GM19324 (cell line): ENCODE results near the gene KRT73.

Experiments used
- ATAC-seq: cut with Tn5 transposase; IDR thresholded peaks from one replicate; pipeline ENCODE4 v1.9.1; 2021; ENCODE audit warnings: mild to moderate bottlenecking, moderate library complexity; ENCODE audit not compliant: unreplicated experiment, low FRiP score

KRT73 gene

DNA sequence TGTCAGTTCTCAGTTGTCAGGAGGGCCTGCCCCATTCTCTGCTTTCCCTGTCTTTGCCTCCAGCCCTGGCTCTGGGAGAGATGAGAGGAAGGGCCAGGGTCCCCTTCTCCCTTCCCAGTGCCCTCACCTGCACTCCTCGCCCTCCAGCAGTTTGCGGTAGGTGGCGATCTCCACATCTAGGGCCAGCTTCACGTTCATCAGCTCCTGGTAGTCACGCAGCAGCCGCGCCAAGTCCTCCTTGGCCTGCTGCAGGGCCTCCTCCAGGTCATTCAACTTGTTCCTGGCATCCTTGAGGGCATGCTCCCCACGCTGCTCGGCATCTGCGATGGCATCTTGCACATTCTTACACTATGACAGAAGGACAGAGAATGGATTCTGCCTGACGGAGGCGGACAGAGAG, 28.3 kb upstream of the KRT73 start:
- ATAC-seq, result no peak

DNA sequence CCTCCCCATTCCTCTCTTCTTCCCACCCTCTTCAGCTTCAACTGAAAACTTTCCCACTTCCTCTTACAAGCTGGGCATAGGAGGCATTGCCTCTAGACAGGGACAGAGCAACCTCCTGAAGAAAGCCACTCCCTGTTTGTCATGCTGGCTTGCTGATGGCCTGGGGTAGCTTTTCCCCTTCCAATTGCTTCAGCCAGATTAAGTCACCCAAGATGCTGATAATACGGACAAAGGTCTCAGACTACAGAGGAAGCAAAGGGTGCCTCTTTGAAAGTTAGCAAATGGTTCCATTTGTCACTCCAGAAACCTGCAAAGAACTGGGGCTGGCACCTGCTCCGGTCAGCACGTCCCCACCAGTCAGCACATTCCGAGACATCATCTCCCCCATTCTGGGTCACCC, 27.6 kb upstream of the KRT73 start:
- no peak for ATAC-seq

DNA sequence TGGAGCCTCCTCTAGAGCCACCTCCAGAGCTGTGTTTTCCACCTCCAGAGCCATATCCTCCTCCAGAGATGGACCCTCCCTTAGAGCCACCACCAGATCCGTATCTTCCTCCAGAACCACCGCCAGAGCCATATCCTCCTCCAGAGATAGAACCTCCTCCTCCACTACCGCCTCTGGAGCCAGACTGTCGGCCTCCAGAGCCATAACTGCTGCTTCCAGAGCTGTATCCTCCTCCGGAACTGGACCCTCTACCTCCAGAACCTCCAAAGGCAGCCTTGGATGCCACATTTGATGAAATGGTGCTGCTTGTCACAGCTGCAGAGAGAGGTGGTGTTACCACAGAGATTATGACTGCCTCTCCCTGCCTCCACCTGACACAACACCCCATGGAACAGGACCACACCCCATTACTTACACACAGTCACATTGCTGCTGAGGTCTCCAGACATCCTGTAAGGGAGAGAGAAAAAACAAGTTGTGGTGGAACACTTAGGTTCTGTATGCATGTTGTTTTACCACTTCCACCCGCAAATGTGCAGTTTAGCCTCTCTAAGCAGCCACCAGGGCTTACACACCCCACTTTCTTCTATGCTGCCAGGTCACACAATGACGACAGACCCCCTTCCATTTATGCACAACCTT, 26.9 kb upstream of the KRT73 start:
- no peak for ATAC-seq

DNA sequence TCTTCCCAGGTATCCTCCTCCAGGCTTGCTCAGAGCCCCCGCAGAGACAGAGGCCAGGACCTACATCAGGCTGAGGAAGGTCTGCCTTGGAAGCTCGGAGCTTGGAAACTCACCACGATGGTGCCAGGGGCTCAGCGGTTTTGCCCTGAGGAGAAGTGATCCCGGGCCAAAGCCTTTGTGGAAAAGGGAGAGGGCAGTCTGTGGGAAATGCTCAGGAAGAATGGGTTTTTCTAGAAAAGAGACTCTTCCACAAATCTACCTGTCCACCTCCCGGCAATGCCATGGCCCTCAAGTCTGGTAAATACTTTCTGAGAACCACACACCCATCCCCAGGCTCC, 25.7 kb upstream of the KRT73 start:
- ATAC-seq, result no peak

DNA sequence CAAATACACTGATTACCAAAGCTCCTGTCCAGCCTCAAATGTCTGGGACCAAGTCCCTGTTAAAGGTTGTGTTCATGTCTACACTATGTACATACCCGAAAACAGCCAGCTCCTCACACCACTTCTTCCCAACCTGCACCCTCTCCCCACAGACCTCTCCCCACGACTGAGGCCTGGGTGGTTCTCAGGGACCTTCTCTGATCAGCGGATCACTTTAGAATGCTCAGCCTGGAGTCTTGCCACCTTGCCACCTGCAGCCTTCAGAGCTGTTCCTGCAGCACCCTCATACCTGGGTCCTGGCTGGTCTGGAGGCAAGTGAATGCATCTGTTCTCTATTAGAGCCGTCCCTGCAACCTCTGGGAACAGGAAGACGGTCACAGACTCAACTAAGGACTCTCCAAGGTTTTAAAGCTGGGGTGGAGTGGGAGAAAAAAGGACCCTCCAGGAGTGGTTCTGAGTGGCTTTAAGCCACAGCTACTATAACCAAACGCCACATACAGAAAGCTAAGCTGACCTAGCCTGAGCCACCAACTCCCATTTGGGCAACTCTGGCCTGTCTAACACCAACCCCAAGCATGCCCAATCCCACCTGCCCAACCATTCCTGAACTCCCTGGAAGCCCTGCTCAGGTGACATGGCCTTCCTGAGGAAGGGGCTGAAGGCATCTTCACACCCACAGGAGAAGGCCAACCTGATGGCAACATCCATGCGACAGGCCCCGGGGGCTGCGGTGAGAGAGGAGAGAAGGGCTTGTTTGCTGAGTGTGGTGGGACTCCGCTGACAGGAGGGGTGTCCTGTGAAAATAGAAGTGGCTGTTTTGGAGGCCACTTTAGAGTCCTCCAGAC, 25.1 kb upstream of the KRT73 start:
- no peak for ATAC-seq

DNA sequence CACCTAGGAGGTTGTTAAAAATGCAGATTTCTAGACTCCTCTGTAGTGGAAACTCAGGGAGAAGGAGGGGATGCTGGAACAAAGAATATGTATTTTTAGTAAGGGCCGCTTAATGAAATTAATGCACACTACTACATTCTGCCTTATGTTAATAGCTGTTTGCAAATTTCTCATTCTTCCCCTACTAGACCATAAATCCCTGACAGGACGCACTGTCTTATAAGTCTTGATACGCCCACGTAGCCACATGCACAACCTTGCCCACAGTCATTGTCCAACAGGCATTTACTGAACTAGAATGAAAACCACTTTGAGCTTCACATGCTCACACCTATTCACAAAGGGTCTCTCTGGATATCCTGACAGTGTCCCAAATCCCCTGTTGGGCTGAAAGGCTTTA, 23.1 kb upstream of the KRT73 start:
- ATAC-seq, result no peak

DNA sequence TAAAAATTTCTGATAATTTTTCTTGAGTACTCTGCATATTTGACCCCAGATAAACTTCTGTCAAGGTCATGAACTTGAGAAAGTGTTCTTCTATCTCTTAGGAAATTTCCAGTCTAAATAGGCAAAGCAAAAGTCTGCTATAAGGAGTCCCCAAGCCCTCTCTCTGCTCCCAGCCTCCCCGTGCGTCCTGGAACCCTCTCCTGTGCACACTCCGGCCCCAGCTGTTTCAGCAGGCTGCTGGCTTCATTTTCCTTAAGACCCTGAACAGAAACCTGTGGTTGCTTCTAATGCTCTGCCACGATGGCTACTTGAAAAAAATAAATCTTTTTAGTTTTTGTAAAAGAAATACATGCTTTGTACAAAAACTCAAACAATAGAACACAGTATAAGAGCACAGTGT, 18.9 kb upstream of the KRT73 start:
- ATAC-seq, result no peak

DNA sequence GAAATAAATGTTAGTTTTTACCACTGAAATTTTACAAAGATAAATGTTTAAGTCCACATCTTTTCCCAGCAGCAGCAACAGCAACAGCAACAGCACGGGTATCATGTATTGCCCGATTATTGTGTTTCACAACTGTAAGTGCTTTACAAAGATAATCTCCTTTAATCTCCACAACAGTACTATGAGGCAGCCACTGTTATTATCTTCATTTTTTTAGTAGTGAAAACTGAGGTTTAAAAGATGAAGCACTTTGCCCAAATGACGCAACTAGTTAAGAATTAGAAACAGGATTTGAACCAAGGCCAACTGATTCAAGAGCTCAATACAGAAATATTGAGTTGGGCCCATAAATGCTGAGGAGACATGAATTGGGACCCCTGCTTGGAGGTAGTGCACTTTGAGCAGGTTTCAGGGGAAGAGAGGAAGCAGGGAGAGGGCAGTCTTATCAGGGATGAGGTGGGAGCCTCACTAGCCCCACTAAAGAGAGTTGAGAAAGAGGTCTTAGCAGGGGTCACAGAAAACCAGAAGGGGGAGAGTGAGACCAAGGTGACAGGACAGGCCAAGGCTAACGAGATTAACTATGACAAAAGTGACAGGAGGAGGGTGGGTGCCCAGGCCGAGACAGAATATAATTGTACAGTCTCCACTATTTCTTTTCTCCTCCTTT, 18.4 kb upstream of the KRT73 start:
- ATAC-seq, result no peak

DNA sequence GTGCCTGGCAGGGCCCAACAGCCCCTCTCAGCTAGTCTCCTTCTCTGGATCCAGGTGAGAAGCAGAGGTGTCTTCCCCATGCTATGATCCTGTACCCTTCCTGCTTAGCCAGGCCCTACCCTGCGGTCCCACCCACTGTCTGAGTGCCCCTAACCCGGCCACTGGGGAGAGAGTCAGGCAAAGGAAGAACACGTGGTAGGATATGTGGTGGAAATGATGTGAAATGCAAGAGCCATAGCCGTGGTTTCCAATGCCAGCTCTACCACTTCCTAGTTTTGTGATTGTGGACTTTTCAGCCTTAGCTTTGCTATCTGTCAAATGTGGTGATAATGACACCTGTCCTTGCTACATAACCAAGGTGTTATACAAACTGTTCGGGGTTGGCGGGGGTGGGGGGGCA, 17.8 kb upstream of the KRT73 start:
- no peak for ATAC-seq

DNA sequence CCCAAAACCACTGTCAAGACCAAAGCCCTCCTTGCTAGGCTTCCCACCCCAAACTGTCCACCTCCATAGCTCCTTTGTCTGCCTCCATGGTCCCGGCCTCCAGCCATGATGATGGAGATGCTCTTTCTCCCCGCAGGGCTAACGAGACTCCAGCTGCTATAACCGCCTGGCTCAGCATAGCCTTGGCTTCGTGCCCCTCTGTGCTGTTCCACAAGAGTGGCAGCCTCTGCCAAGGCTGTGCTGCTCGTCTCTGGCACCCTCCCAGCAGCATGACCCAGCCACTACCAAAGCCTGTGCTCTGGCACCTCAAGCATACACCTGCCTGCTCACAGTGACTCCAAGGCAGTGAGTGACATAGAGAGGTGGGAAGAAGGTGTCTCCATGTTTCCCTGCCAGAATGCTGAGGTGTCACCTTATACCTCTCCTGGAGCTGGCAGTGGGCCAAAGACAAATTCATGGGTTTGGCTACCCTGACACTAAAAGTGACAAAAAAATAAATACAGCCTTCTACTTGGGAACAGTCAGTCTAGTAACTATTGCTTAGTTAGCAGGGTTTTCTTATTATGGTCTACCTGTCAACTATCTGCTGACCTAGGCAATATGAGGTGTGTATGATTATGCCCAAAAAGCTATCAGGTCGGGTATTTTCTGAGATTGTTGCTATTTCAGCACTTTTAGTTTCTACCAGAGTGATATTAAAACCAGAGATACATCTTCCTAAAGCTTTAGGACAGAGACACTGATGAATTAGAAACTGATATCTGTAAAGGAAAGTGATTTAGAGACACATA, 16.1 kb upstream of the KRT73 start:
- ATAC-seq, result no peak

DNA sequence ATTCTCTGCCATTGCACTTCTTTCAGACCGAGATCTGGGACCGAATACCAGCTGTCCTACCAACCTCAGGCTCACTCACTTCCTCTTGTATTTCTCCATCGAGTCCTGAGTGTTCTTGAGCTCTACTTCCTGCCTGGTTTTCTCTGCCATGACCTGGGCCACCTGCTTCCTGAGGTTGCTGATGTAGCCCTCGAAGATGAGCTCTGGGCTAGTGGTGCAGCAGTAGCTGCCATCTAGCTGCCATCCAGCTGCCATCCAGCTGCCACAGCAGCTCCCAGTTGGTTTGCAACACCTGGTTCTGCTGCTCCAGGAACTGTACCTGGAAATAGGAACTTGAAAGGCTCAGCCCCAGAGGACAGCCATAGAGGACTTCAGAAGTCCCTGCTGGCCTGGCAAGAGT, 15.0 kb upstream of the KRT73 start:
- ATAC-seq, result no peak

DNA sequence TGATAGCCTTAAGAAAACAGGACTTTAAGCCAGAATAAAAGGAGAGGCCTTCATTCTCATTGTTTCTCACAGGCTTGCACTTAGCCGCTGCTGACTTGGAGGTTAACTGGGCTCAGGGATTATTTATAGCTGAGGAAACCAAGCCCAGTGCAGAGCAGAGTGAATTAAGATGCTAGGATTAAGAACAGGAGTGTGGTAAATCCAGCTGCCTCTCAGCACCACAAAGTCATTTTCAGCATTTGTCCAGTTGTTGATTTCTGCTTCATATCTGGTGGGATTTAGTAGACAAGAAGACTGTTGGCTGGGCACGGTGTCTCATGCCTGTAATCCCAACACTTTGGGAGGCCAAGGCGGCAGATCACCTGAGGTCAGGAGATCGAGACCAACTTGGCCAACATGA, 14.3 kb upstream of the KRT73 start:
- ATAC-seq, result no peak

DNA sequence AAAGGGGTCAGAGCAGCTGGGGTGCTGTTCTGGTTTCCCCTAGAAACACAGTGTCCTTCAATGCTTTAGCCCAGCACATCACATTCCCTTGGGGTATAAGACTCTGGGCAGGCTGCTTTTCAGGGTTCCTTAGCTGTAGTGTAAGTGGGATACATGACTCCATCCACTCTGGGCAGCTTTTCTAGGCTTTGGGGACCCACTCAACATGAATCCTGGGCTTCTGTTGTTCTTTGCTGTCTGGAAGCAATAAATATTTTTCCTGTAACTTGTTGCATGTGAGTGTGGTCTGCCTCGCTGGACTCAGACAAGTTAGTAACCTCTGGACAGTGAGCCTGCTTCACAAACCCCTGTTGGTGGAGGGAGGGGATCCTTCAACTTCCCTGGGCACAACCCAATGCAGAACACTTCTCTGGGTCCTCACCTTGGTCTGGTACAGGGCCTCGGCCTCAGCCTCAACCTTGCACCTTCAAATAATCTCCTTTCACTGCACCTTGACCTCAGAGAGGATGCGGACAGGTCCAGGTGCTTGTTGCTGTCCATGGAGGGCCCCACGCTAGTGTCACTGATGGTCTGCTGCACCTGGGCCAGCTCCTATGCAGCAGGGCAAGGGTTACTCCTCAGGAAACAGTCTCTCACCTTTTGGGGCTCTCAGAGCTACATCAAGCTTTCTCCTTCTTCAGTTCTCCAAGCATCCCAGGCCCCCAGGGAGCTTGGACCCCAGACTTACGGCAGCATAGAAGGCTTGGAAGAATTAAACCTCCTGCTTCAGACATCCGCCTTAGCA, 13.5 kb upstream of the KRT73 start:
- ATAC-seq, result no peak

DNA sequence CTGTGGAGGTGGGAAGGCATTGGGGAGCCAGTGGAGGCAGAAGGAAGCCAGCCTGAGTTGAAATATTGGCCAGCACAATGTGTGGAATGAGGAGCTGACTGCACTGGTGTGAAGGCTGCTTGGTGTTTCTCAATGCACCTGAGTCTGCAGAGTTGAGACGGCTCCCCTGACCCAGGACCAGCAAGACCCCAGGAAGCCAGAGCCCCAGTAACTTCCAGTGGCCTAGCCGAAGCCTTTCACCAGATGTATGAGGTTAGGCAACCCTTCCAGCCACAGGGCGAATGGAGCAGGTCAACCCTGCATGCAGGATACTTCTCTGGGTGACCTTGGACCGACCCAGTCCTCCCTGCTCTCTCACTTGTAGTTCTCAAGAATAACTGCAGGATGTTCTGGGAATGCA, 12.9 kb upstream of the KRT73 start:
- no peak for ATAC-seq

DNA sequence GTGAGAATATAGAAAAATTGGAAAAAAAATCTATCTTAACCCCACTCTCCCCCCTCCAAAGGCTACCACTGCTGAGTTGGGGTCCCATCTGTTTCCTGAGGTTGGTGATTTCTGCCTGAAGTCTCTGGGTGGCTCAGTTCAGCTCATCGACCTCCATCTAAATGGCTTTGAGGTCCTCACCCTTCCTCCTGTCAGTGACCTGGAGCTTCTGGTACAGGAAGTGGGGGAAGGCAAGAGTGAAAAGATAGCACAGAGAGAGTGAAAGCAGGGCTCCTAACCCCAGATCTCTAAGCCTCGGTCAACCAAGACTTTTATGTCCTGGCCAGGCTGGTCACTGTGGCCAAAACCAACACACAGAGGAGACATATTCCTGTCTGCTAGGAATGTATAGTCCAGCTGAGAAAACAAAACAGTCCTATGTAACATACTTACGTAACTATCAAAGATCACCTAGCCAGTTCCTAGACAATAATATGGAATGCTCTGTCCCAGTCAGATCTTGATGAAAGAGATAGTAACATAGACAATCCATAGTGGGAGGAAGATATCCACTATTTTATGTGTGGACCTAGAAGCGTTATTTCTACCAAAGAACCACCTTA, 12.3 kb upstream of the KRT73 start:
- ATAC-seq, result no peak

DNA sequence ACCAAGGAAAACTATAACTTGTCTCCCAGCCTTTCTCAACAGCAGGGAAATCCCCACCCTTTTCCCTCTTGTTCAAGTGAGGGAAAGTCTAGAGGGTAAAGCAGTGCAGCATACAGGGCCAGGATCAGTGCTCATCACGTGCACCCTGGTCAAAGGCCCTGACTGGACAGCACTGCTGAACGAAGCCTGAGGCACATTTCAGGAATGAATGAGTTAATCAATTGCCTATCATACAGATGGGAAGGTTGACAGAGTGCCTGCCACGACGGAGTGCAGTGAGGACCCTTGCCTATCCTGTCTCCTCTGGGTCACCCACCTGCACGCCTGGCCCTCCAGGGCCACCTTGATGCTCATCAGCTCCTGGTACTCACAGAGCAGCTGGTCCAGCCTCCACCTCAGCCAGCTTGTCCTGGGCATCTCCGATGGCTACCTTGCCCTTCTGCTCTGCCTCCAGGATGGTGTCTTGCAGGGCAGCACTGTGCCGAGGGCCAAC, 11.7 kb upstream of the KRT73 start:
- no peak for ATAC-seq

DNA sequence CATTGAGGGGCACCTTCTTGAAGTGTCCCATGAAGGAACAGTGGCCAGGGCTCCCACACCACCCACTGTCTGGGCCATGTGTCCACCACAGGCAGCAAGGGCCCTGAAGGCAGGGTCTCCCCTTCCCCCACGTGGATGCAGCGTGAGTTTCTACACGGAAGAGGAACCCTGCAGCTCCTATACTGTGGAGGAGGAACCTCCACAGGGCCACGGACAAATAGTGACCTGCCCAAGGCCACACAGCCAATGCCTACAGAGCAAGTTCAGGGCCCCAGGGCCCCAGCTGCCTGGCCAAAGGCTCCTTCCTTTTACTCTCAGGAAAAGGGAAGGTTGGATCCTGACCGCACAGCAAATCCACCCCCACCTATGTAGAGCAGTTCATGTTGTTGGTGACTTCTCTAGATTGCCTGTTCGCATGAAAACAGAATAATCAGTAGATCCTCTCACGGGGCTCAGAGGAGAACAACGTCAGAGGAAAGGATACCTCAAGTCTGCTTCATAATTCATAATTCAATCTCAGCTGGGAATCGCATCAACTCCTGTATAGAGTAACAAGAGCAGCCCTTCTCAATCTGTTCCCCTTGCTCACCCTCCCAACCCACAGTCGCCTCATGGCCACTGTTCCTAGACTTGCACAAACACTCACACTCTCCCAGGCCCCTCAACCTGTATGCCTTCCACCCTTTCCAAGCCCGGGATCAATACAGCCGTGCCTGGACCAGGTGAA, 11.1 kb upstream of the KRT73 start:
- no peak for ATAC-seq

DNA sequence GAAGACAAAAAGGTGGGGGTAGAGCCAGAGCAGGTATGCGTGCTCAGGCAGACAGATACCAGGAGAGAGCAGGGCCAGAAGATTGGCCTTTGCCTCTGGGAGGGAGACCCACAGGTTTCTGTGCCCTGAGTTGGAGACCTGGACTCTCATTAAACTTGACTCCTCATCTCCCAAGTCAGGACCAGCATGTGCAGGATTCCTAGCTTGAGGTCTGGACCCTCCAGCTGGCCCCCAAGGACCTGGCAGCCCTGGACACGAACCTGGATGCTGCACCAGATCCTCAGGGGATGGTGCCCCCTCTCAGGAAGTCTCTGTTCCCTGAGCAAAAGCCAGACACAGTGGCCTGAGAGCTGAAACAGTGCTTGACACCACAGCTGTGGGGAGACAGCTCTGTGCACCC, 10.5 kb upstream of the KRT73 start:
- no peak for ATAC-seq

DNA sequence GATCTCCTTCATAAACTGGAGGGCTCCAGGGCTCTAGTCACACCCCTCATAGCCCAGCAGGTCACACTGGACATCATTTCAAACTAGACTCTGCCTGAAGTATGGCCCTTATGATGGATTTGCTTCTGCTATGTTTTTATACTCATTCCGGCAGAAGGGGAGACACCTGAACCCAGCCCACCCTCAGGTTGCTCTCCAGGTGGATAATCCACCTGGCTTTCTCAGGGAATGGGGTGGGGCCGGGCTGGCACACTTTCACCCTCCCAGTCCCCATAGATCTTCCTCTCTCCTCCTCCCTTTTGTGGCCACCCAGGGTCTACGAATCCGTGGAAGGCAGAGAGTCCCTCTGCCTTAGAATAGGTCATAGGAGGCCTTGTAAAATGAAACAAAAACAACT, 9.8 kb upstream of the KRT73 start:
- ATAC-seq, result no peak
